GM19099 (cell line): ENCODE data around the gene WASL.

Experiments
- POLR2A ChIP-seq: IDR thresholded peaks from 3 replicates; pipeline ENCODE4 v1.6.1; 2011; ENCODE audit warnings: low read depth; ENCODE audit not compliant: insufficient read length; ENCODE audit errors: extremely low read depth

Gene WASL

GRCh38 chr7:123748734-123749536, at the start of gene WASL:
WASL (minus strand) TSS chr7:123749003; CDS start chr7:123748734, 269 bp downstream.
- peak; percentile 91 for TF ChIP-seq POLR2A

- TF ChIP-seq POLR2A = no peak
Observed at GRCh38 chr7:123797673-123798531, 49.1 kb upstream of the WASL start.

- no peak for TF ChIP-seq POLR2A
Observed at GRCh38 chr7:123796568-123796967, 47.8 kb upstream of the WASL start.

DNA sequence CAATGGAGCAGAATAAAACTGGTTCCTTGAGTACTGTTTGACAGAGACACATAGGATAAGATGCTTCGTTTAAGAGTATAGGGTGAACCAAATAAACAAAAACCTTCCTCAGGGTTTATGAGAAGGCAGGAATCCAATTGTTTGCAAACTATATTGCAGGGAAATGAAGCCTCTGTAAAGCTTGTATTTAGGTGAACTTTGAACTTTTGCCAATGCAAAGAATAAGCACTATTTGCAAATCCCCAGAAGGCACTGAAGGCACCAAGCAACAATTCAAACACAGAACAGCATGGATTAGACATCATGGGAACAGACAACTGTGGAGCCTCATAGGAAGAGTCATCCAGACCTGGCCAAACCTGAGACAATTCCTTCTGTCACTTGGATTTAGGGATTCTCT, 47.1 kb upstream of the WASL start:
- no peak for TF ChIP-seq POLR2A

GRCh38 chr7:123792547-123792946, 43.7 kb upstream of the WASL start:
- TF ChIP-seq POLR2A = no peak

DNA sequence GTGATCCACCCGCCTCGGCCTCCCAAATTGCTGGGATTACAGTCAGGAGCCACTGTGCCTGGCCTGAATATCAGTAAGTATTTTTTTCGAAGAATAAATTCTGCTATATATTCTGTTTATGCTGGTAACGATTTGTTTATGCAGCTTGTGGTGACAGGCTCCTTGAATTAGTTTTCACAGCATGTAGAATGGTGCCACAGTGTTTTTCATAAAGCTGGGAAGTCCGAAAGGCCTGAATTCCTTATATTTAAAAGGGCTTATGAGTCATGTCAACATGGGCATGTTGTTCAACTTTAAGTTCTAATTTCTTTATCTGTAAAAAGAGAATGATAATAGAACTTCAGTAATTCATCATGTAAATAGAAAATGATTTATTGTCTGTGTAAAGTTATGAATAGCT, 42.2 kb upstream of the WASL start:
- TF ChIP-seq POLR2A = no peak

DNA sequence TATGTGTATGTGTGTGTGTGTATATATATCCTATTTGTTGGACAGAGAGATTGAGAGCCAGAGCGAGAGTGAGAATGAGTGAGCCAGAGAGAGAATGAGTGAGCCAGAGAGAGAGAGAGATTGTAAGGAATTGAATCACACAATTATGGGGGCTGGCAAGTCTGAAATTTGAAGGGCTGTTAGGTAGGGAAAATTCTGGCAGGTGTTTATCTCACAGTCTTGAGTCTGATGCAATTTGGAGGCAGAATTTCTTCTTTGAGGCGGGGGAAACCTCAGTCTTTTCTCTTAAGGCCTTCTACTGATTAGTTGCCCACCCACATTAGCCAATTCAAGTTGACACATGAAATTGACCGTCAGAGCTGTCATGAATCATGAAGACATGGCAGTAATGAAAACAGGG, 41.0 kb upstream of the WASL start:
- no peak for TF ChIP-seq POLR2A

DNA sequence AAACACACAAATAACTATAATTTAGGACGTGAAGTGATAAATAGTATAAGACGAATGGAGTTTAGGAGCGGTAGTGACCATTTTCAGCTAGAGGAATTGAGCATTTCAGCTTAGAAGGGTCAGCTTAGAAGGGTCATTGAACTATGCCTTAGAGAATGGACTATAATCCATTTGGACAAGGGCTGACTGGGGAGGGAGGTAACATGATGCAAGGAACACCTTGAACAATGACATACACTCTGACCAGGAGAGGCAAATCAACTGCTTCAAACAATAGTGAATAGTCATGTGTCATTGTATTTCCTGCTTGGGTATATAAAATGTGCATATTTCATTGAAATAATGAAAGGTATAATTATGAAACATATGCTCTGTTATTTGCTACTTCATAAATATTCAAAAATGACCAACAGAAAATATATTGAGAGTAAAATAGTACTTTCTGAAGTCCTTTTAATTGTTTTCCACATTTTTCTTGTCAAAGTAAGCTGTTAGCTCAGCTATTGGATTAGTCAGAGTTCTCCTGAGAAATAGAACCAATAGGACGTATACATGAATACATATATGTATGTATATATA, 40.5 kb upstream of the WASL start:
- TF ChIP-seq POLR2A = no peak

- no peak for TF ChIP-seq POLR2A
Observed at GRCh38 chr7:123788584-123788983, 39.8 kb upstream of the WASL start.

DNA sequence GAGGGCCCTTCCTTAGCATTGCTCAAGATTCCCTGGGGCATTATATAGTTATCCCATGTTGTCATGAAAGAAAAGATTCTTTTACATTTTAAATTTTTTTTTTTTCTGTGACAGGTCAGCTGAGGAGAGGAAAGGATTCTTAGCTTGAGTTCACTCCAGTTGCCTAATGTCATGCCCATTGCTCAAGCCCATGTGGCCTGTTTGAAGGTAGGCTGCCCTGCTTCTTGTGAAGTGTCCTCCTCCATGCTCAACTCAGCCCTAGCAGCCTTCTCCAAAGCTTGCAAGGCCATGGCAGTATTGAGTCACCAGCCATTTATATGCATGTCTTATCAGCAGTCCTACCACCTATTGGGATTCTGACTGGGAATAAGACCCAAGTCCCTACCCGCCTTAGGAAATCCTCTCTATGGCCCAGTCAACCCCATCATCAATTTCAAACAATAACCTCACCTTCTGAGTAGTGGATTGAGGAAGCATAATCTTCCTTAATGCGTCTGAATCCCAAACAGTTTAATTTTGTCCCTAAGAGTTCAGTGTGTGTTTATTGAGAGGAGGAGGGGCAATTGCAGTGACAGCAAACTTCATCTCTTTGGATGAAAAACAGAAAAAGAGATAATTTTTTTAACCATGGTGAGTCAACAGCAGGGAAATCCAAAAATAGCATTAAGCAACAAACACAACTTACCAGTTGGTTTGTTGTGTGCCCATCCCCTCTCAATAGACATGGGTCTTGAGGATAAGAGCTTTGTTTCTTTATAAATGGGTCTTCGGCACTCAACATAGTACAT, 38.6 kb upstream of the WASL start:
- TF ChIP-seq POLR2A = no peak

DNA sequence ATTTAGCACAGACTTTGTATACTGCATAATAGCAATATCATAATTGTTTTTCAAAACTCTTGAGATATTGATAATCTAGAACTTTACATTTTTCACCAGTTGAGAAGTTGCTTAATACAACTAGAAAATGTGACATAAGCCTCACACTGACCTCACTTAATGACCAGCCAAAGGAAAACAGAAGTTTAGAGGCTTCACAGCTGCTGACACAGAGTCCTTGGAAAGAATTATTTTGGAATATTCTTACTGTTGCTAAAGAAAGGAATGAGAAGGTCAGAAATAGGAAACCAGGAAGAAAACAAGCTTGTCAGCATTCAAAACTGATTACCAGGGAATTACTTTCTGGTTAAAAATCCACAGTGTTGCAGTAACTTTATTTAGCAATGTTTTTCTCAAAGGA, 35.5 kb upstream of the WASL start:
- TF ChIP-seq POLR2A = no peak

GRCh38 chr7:123783820-123784219, 35.0 kb upstream of the WASL start:
- no peak for TF ChIP-seq POLR2A

- no peak for TF ChIP-seq POLR2A
Observed at GRCh38 chr7:123782071-123782798, 33.4 kb upstream of the WASL start.

DNA sequence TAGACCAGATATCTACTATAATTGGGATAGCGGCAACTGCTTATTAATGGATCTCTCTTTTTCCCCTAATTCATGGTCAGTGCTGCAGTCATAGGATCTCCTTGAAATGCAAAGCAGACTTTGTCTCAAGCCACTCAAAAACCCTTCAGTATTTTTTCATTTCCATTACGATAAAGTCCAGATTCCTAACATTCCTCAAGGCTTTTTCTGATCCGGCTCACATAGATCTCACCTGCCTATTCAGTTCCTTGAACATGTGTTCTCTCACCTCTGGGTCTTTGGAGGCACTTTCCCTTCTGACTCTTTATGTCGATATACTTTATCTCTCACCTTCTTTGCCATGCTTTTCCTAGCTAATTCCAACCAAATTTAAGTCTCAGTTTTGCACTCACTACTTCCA, 25.7 kb upstream of the WASL start:
- no peak for TF ChIP-seq POLR2A
